ENCODE measurements around the gene TXNRD2. TPM values are rescaled to one million over a fixed set of nuclear protein-coding genes. Genes with fewer than 3 reads are reported as not detected.

TXNRD2 gene
- total RNA-seq, 1 donor from 2014 or later, result 23.0 TPM

- no peak for DNase-seq (ENCODE audit: low spot score)
- no peaks in the 10 kb centered on the region for H3K36me3 Mint-ChIP-seq (ENCODE audit: low read depth, unreplicated experiment)
These were observed 71.2 kb downstream of the TXNRD2 start for GRCh38 chr22:19870153-19871022.

GRCh38 chr22:19869497-19870152 is 72.0 kb downstream of the TXNRD2 start:
- no peak overlapping the region for H3K4me3 Mint-ChIP-seq (ENCODE audit: unreplicated experiment)
- no peaks in the 10 kb centered on the region for H3K36me3 Mint-ChIP-seq (ENCODE audit: low read depth, unreplicated experiment)
- no peaks in the 10 kb centered on the region for H3K27me3 Mint-ChIP-seq (ENCODE audit: unreplicated experiment)
- no peak for TF ChIP-seq CTCF (IDR thresholded peaks at IDR 0.05; ENCODE audit: unreplicated experiment)
- H3K9me3 Mint-ChIP-seq (ENCODE audit: unreplicated experiment), result no peaks in the 10 kb centered on the region
- H3K27ac Mint-ChIP-seq (ENCODE audit: unreplicated experiment), result no peak overlapping the region
- DNase-seq (ENCODE audit: low spot score), result no peak
- H3K4me1 Mint-ChIP-seq (ENCODE audit: unreplicated experiment), result peaks cover 8% of the 10 kb centered on the region

More at GRCh38 chr22:19870153-19871022, 71.2 kb downstream of the TXNRD2 start:
- TF ChIP-seq CTCF (IDR thresholded peaks at IDR 0.05; ENCODE audit: unreplicated experiment), result no peak
- no peaks in the 10 kb centered on the region for H3K27me3 Mint-ChIP-seq (ENCODE audit: unreplicated experiment)
- H3K9me3 Mint-ChIP-seq (ENCODE audit: unreplicated experiment), result no peaks in the 10 kb centered on the region
- H3K4me3 Mint-ChIP-seq (ENCODE audit: unreplicated experiment), result no peak overlapping the region
- H3K4me1 Mint-ChIP-seq (ENCODE audit: unreplicated experiment), result peaks cover 8% of the 10 kb centered on the region
- H3K27ac Mint-ChIP-seq (ENCODE audit: unreplicated experiment), result no peak overlapping the region

GRCh38 chr22:19868773-19869471 is 72.7 kb downstream of the TXNRD2 start:
- H3K27ac Mint-ChIP-seq (ENCODE audit: unreplicated experiment), result peak overlapping the region; percentile 10
- peak; percentile 3 for DNase-seq (ENCODE audit: low spot score)

GRCh38 chr22:19868333-19868732 is 73.3 kb downstream of the TXNRD2 start:
- Mint-ChIP-seq H3K4me1 (ENCODE audit: unreplicated experiment) (peaks cover 8% of the 10 kb centered on the region), H3K27ac (ENCODE audit: unreplicated experiment) (peak overlapping the region; percentile 10), H3K27me3 (ENCODE audit: unreplicated experiment) (no peaks in the 10 kb centered on the region), H3K9me3 (ENCODE audit: unreplicated experiment) (no peaks in the 10 kb centered on the region), H3K4me3 (ENCODE audit: unreplicated experiment) (no peak overlapping the region), H3K36me3 (ENCODE audit: low read depth, unreplicated experiment) (no peaks in the 10 kb centered on the region)
- no peak for DNase-seq (ENCODE audit: low spot score)
- no peak for TF ChIP-seq CTCF (IDR thresholded peaks at IDR 0.05; ENCODE audit: unreplicated experiment)

More at GRCh38 chr22:19868773-19869471, 72.7 kb downstream of the TXNRD2 start:
- H3K9me3 Mint-ChIP-seq (ENCODE audit: unreplicated experiment), result no peaks in the 10 kb centered on the region
- no peaks in the 10 kb centered on the region for H3K27me3 Mint-ChIP-seq (ENCODE audit: unreplicated experiment)
- peaks cover 8% of the 10 kb centered on the region for H3K4me1 Mint-ChIP-seq (ENCODE audit: unreplicated experiment)
- no peaks in the 10 kb centered on the region for H3K36me3 Mint-ChIP-seq (ENCODE audit: low read depth, unreplicated experiment)
- no peak for TF ChIP-seq CTCF (IDR thresholded peaks at IDR 0.05; ENCODE audit: unreplicated experiment)
- H3K4me3 Mint-ChIP-seq (ENCODE audit: unreplicated experiment), result no peak overlapping the region

Measured in endothelial cell (in vitro differentiated cells).